ENCODE measurements around the gene GPR61.

Gene GPR61

GRCh38 chr1:109508873-109509175, 30.8 kb upstream of the GPR61 start:
- no peak for DNase-seq (ENCODE audit: low spot score)

DNA sequence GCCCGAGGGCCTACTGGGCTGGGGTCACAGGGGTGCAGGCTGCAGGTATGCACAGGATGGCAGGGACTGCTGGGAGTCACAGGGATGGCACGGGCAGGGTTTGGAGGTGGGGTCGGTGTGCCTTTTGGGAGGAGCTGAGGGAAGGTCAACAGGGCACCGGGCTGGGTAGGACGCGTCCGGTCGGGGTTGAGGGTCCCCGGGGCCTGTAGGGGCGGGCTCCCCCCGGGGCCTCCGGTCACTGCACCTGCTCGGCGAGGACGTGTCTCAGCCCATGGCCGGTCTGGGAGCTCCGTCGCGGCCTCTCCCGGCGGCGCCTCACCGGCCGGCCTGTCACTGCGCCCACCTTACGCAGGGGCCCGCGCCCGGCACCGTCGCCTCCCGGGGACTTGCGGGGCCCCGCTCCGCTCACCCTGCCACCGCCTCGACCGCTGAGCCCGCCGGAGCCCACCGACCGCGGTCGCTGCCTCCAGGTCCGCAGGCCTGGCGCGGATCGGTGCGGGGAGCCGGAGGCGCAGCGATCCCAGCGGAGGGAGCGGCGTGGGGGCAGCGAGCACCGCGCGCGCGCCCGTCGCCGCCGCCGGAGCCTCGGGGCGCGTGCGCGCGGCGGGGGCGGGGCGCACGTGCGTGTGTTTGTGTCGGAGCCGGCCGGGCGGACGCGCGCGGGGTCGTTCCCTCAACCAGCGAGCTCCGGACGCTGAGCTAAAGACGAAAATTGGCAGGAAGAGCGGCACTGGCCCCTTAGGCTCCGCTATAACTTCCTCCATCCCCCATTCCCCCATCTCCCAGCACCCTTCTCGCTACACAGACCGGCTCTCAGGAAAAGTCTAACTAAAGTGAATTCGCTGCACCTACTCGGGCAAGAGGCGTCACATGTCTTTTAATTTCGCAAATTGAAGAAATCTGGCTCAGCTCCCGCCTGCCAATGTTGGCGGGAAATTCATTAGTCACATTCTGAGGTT, 30.2 kb upstream of the GPR61 start, which contains the start of gene AMIGO1:
TSS of gene AMIGO1 (minus strand) at position 552 of the 959 bp plus-strand sequence. CDS start 815 bp downstream, outside the sequence.
- DNase-seq (ENCODE audit: low spot score) = peak; percentile 44

DNA sequence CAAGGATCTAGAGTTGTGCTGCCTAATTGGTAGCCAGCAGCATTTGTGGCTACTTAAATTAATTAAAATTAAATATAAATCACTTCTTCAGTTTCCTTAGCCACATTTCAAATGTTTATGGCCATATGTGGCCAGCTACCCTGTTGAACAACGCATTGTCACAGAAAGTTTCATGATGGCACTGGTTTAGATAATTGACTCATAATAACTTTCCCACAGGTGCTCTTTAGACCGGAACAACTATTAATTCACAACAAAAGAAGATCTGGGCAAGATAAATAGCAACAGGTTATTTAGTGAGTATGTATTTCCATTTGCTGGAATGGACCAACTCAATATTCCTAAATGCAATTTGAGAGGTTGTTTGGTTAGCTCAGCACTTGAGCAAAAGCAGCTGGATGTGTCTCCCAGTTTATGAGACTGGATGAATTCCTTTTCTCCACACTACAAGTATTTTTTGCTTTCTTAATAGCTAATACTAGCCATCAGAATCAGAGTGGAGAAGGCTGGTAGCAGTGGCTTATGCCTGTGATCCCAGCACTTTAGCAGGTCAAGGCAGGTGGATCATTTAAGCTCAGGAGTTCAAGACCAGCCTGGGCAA, 26.5 kb upstream of the GPR61 start:
- no peak for DNase-seq (ENCODE audit: low spot score)

GRCh38 chr1:109514846-109515245, 24.8 kb upstream of the GPR61 start:
- DNase-seq (ENCODE audit: low spot score) = no peak

DNA sequence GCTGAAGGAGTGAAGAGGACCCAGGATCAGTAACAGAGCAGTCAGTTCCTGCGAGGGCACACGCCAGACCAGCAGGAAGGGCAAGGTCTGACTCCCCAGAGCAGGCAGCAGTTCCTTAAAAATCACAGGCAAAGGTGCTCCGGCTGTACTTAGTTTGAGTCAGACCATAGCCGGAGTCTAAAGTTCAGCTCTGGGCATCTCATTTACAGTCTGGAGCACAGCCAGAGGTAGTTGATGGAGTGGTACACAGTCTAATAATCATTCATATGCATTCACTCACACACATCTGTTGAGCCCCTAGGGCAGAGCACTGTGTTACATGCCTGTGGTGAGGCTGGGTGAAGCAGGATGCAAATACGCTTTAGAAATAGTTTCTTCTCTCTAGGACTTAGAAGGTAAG, 22.8 kb upstream of the GPR61 start:
- DNase-seq (ENCODE audit: low spot score) = no peak

DNA sequence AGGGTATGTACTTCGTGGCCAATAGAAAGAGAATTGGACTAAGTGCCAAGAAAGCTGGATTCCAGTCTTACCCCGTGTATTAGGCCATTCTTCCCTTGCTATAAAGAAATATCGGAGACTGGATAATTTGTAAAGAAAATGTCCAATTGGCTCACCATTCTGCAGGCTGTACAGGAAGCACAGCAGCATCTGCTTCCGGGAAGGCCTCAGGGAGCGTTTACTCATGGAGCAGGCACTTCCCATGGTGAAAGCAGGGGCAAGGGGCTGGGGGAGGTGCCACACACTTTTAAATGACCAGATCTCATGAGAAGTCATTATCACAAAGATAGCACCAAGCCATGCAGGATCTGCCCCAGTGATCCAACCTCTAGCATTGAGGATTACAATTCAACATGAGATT, 22.3 kb upstream of the GPR61 start:
- DNase-seq (ENCODE audit: low spot score) = no peak

DNA sequence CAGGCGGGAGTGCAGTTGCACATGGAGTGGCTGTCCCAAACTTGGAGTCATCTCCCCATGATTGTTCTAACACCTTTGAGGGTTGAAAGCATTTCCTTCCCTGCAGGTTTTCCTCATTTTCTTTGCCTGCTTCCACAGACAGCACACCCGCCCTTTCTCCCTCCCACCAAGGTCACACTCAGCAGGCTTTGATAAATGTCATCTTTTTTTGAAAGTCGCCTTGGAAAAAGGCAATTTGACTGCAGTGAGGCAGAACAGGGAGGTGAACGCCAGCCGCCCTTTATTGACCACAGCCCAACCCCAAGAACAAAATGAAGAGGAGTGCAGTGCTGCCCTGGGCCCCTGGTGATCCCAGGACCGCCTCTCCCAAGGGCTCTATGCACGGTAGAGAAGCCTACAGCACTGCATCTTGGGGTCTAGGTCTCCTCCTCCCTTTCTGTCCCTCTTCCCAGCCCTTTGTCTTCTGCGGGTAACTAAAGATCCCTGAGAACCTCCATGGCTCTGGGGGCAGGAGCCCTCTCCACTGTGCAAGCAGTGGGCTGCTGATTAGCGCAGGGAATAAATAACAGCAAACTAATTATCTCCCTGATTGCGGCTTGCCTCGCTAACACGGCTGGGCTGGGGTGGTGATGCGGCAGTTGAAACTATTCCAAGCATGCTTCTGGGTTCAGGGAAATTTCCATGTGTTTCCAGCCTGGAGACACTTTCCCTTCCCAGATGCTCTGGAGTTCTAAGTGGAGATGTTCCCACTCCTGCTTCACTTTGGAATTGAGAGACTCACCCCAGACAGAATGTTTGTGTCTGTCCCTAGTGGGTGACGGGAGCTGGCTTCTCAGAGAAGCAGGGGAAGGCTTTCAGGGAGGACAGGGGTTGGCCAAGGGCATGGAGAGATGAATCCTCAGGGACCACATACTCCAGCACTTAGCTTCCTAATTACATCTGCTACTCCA, 18.4 kb upstream of the GPR61 start:
- no peak for DNase-seq (ENCODE audit: low spot score)

- no peak for DNase-seq (ENCODE audit: low spot score)
Measured at GRCh38 chr1:109522026-109522425, 17.6 kb upstream of the GPR61 start.

DNA sequence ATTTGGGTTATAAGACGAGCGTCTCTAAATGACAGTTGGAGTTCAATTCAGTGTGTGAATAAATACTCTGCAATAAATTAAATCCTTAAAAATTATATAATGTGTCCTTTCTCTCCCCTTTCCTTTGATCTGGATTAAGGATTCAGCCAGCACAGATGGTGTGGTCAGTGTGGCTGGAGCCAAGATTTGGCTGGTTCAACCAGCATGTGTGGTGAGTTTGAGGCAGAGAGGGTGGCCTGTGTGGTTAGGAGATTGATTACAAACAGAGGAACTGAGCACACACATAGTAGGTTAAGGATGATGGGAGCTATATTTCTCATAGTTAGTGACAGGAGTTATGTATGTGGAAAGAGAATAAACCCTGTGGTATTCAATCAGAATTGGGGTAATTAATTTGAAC, 16.0 kb upstream of the GPR61 start:
- no peak for DNase-seq (ENCODE audit: low spot score)

DNA sequence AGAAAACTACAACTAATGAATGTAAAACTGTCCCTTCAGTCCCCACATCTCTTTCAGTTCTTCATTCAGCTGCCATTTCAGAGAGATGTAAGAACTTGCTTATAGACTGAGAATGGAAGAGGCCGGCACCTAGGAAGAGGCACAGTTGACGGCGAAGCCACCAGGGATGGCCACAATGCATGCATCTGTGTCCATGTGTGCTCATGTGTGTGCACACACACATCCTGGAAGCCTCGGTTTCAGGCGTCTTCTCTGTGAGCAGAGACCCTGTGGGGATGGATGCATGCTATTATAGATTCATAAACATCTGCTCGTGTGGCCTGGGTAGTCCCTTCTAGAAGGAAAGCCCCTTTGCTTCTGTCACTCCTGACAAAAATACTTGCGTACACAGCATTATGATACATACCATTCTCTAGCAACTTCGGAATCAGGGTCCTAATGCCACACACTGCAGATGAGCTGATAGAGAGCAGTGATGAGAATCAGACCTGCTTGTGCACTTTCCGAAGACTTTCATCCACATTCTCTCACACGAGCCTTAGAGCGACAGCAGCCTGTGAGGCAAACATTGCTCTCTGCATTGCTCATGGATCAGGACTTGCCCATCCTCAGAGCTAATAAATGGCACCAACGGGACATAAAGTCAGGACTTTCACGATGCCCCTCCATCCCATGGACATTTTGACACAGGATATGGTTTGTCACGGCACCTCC, 12.4 kb upstream of the GPR61 start:
- no peak for DNase-seq (ENCODE audit: low spot score)

- no peak for DNase-seq (ENCODE audit: low spot score)
Measured at GRCh38 chr1:109527846-109528695, 11.6 kb upstream of the GPR61 start.

DNA sequence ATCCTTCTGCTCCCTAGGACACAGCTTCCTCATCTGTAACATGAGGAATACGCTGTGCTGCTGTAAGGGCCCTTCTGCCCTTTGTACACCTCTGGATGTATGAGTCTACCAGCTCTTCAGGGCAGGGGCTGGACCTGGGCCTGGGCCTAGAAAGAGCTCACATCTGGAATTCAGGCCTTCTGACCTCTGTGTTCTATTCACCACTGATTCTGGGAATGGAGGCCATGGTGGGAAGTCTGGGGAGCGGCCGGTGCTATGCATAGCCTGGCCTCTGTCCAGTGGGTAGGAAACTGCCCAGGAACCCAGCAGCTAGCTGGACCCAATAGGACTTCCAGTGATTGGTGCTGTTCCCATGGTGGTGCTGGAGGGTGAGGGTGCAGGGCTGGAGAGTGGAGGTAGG, 11.0 kb upstream of the GPR61 start:
- no peak for DNase-seq (ENCODE audit: low spot score)

DNA sequence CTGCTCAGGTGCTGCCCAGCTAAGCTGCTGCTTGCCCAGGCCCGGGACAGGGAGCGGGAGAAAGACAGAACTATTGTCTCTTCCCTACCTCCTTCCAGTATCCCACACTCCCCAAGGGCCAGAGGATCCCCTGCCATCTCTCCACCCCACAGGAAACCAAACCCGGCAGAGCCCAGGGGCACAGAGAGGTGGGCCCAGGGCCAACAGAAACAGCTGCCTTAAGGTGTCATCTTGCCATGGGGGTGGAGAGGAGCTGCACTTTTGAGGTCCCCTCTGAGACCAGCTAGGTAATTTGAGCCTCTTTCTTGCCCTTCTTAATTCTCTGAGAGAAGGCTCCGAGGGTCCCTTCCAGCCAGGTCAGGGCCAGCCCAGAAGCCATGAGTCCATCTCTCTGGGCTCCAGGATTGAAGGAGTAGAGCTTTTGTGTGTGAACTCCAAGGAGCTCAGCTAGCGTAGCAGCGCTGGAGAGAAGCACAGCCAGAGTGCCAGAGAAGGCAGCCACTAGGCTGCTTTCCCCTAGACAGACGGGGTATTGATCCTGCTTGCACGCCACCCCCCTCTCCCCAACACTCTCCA, 9.7 kb upstream of the GPR61 start:
- no peak for DNase-seq (ENCODE audit: low spot score)

GRCh38 chr1:109530457-109531087, 9.1 kb upstream of the GPR61 start:
- DNase-seq (ENCODE audit: low spot score) = no peak

- no peak for DNase-seq (ENCODE audit: low spot score)
Measured at GRCh38 chr1:109531380-109531779, 8.3 kb upstream of the GPR61 start.

GRCh38 chr1:109531826-109532364, 7.8 kb upstream of the GPR61 start:
- DNase-seq (ENCODE audit: low spot score) = no peak

DNA sequence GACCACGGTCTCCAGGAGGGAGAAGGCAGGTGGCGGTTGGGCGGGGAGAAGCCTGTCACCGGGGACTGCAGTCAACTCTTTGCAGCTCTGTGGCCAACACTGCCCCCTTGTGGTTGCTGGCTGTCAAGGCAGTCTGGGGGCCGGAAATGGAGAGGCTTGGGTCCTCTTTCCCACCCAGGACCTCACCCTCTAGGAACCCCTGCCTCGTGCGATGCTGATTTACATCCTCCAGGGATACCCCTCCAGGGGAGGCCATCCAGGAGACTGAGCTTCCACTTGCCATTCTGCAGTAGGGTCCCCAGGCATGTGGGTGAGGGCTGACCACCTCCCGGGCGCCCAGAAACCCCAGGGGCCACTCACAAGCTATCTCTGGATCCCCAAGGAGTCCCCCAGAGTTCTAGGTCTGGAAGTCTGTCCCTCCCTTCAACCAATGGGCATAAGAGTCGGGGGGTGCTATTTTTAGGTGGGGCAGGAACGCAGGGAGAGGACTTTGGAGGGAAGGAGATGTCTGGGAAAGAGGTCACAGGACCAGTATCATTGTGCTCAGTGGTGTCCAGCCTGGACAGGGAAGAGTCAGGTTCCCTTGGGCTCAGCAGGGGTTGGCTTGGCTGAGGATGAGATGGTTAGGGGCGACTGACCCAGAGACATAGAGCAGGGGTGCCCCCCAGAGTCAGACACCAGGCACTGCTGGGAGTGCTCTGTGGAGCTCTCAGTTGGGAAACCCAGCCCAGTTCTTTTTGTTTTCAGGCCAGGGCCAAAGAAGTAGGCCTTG, 7.1 kb upstream of the GPR61 start:
- peak; percentile 91 for DNase-seq (ENCODE audit: low spot score)

DNA sequence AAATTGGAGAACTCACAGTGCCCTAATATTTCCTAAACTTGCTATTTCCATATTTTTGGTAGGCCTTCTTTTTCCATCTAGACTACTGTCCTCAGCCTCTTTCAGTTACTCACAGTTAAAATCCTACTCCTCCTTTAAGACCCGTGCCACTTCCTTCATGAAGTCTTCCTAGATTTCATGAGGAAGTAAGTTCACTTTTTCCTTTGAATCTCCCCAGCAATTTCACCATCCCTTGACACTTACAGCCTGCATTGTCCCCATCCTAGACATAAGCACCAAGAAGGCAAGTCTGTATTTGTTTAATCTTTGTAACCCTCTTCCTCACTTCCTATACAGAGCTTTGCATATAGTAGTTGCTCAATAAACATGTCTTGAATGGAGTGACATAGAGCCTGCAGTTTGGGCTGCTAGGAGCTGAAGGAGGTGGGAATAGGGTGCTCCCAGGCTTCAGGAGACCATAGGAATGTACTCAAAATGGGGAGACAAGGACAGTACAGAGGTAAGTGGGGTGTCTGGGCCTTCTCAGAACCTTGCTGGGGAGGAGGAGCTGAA, 5.3 kb upstream of the GPR61 start:
- DNase-seq (ENCODE audit: low spot score) = no peak

- DNase-seq (ENCODE audit: low spot score) = no peak
Measured at GRCh38 chr1:109535481-109535880, 4.2 kb upstream of the GPR61 start.

All from CD4-positive, alpha-beta T cell treated with Interleukin-15 for 4 hours (primary cell).